ENCODE data around the gene SGSH.

DNA sequence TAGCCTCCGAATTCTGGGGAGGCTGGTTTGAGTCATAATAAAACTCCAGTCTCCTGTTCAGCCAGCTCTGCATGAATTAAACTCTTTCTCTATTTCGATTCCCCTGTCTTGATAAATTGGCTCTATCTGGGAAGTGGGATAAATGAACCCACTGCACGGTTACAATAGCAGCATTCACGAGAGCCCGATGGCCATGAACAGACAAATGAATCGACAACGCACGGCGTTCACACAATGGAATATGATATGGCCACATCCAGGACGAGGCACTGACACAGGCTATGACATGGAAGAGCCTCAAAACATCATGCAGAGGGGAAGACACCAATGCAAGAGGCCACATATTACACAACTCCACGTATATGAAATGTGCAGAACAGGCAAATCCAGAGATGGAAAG is 55.9 kb downstream of the SGSH start:
- TF ChIP-seq, protein P1, sequence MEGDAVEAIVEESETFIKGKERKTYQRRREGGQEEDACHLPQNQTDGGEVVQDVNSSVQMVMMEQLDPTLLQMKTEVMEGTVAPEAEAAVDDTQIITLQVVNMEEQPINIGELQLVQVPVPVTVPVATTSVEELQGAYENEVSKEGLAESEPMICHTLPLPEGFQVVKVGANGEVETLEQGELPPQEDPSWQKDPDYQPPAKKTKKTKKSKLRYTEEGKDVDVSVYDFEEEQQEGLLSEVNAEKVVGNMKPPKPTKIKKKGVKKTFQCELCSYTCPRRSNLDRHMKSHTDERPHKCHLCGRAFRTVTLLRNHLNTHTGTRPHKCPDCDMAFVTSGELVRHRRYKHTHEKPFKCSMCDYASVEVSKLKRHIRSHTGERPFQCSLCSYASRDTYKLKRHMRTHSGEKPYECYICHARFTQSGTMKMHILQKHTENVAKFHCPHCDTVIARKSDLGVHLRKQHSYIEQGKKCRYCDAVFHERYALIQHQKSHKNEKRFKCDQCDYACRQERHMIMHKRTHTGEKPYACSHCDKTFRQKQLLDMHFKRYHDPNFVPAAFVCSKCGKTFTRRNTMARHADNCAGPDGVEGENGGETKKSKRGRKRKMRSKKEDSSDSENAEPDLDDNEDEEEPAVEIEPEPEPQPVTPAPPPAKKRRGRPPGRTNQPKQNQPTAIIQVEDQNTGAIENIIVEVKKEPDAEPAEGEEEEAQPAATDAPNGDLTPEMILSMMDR (conservative IDR thresholded peaks at IDR 0.05; ENCODE audit: low read length) = no peak
- no peak for TF ChIP-seq EZH2phosphoT487 (IDR thresholded peaks at IDR 0.05; ENCODE audit: borderline replicate concordance)
